ENCODE measurements around the gene ELP4.

The ELP4 gene

DNA sequence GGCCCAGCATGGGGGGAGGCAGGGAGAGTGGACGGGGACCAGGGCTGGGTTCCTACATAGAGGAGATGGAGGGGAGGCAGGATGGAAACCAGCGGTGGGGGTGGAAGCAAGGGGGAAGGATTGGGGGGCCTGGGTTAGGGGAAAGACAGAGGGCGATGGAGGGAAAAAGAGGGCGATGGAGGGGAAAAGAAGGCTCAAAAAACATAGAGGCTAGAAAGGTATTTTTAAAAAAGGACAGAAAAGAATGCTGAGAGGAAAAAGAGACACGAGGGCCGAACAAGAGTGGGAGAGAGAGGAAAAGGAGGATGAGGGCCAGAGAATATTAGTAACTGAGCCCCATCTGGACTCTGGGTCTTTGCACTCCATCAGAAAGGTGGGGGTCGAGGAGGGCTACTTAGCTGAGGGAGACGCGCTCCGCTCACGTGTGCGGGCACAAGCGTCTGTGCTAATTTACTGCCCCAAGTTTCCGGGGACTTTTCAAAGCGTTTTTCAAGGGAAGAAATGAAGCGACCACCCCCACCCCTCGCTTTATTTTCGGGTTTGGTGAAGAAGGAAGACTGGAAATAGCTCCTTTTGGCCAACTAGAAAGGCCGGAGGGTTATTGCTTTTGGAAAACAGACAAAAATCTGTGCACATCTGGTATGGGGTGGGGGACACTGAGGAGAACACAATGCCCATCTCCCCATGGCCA is 287.1 kb downstream of the ELP4 start:
- DNase-seq: no peak
- Mint-ChIP-seq H3K27ac (no peak overlapping the region), H3K27me3 (peaks cover 80% of the 10 kb centered on the region), H3K4me1 (peaks cover 7% of the 10 kb centered on the region), H3K36me3 (peaks cover 8% of the 10 kb centered on the region), H3K9me3 (no peaks in the 10 kb centered on the region), H3K4me3 (no peak overlapping the region)
- CTCF ChIA-PET: interaction anchor here (0.7 kb wide), 1 partner anchor 10 kb away, joined by 3 read pairs; no protein-coding TSS in a partner anchor

DNA sequence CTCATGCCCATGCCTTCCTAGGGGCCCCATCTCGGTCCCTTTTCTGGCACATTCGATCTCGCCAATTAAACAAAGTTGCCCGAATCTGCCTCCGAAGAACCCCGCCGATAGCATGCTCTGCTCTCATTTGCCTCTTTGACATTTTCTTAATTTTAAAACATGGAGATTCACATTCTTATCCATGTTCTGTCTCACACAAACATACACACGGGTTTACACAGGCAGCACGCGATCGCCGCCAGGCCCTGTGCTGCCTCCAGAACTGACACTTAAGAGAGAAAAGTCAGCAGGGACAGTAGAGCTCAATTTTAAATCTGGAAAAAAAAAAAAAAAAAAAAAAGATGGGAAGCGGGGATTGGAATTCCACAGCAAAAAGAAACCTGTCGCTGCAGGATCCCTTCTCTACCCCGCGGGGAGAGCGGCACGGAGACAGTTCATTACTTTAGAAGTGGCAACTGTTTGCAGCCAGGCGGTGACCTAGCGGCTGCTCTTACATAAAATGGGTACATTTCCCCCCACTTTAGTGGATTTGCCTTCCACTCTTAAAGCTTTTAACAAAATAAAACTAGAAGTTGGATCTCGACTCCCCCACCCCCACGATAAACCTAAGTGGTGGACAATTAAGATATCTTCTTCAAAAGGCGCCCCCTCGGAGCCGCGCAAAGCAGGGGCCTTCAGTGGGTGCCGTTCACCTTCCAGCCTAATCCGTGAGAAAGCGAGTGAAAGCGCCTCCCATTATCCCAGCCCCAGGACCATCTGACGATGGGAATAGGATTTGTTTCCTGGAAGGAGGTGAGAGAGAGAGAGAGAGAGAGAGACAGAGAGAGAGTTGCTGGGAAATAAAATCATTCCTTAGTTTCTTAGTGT is 287.9 kb downstream of the ELP4 start:
- peaks cover 10% of the 10 kb centered on the region for H3K36me3 Mint-ChIP-seq
- H3K27ac Mint-ChIP-seq: no peak overlapping the region
- no peak for DNase-seq
- peaks cover 7% of the 10 kb centered on the region for H3K4me1 Mint-ChIP-seq
- H3K27me3 Mint-ChIP-seq: peaks cover 84% of the 10 kb centered on the region
- no peaks in the 10 kb centered on the region for H3K9me3 Mint-ChIP-seq
- peak overlapping the region; percentile 21 for H3K4me3 Mint-ChIP-seq
- CTCF ChIA-PET: interaction anchor here (0.7 kb wide), 1 partner anchor 10 kb away, joined by 3 read pairs; no protein-coding TSS in a partner anchor

DNA sequence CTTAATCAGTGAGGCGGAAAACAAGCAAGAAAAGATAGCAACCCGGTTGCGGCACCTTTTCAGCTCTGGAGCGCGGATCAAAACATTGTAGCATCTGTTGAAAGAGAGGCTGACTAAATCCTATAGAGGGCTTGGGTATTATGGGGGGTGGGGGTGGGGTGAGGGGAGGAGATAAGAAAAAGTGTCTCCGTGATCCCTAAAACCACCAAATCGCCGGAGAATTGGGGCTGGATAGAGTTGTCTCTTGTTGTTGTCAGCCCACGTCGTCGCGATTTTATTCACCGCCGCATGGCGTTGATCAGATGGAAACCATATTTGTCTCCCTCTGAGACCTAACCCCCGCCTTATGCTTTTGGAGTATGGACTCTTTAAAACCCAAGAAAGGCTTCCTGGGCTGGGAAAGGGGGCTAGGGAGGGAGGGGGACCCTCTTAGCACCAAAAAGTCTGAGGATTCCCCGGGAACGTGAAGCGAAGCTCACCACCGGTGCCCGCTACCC is 288.5 kb downstream of the ELP4 start:
- Mint-ChIP-seq H3K27me3 (peaks cover 91% of the 10 kb centered on the region), H3K4me3 (peak overlapping the region; percentile 21), H3K27ac (no peak overlapping the region), H3K9me3 (no peaks in the 10 kb centered on the region), H3K4me1 (peaks cover 7% of the 10 kb centered on the region), H3K36me3 (peaks cover 14% of the 10 kb centered on the region)
- CTCF ChIA-PET: interaction anchor here (0.9 kb wide), 1 partner anchor 157 kb away, joined by 3 read pairs; no protein-coding TSS in a partner anchor
- no peak for DNase-seq

DNA sequence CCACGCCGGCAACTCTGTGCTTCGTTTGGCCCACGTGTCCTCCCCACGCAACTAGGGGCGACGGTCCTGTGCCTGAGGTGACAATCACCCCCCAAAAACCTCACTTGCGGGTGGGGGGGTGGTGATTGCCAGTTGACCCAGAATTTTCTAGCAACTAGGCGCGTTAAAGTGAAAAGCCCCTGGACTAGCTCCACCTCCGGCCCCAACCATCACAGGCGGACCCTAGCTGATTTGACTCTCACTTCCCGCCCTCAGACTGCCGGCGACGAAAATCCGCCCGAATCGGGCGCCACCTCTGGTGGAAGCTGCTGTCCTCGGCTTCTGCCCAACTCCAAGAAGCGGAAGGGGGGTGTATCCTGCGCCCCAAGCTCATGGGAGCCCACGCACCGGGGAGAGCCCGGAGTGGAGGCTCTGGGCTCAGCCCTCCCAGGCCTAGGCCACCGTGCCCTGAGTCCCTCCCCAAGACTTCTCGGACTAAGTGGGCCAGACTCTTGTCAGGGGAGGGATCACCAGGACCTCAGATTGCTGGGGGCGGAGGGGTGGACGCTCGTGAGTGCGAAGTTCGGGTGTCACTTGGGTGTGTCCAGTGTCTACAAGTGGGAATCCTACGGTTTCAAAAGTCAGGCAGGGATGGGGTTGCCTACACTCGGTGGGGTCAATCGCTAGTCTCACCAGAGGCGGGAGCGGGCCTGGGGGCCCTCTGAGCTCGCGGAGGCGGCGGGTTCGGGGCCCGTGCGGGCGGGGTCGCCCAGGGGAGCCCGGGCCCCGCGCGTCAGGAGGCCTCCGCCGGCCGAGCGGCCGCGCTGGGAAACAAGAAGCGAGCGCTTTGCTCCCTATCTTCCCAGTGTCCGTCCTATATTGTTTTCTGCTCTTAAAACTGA is 289.2 kb downstream of the ELP4 start:
- peaks cover 91% of the 10 kb centered on the region for H3K27me3 Mint-ChIP-seq
- DNase-seq: no peak
- peak overlapping the region; percentile 52 for H3K27ac Mint-ChIP-seq
- no peak overlapping the region for H3K4me3 Mint-ChIP-seq
- H3K9me3 Mint-ChIP-seq: no peaks in the 10 kb centered on the region
- H3K36me3 Mint-ChIP-seq: peaks cover 20% of the 10 kb centered on the region
- H3K4me1 Mint-ChIP-seq: peaks cover 14% of the 10 kb centered on the region
- CTCF ChIA-PET: interaction anchor here (0.7 to 0.9 kb wide), 2 partner anchors 9 to 158 kb away, joined by 3 read pairs; no protein-coding TSS in a partner anchor

DNA sequence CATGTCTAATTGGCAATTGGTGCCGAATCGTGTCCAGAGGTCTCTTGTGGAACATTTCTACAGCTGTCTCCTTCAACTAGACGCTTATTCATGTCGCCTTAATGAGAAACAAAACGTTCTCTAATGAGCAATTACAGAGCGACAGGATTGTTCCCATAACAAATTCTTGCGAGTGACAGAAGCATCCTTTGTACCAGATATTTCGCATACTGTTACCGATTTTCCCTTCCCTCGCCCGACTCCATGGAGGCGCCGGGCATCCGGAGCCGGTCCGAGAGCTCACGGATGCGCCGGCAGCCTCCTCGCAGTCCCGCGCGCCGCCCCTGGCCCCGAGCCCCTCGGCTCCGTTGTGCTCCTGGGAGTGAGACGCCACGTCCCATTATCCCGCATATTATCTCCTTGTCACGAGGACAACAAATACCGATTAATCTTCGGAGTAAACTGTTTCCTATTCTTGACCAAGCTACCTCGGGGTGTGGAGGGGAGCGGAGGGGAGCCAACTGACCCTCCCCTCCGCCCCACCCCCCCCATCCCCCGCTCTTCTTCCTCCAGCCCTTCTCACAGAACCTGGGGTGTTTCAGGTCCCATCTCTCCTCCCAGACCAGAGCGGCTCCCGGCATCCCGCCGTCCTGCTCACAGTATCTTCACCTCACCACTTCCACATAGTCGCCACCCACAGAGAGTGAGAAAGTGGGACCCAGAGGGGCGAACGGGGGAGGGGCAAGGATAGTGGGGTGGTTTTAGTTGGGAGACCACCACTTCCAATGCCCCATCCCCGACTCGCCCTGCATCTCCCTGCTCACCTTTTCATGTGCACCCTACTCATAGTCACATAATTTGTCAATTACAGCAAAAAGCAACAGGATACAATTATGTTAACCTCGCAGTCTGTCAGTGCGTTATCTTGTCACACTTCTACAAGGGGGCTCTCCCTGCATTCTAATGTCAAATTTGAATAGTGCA is 290.1 kb downstream of the ELP4 start:
- H3K27ac Mint-ChIP-seq: peak overlapping the region; percentile 6
- no peaks in the 10 kb centered on the region for H3K9me3 Mint-ChIP-seq
- CTCF ChIA-PET: interaction anchor here (0.7 kb wide), 1 partner anchor 8 kb away, joined by 3 read pairs; no protein-coding TSS in a partner anchor
- H3K27me3 Mint-ChIP-seq: peaks cover 91% of the 10 kb centered on the region
- peaks cover 23% of the 10 kb centered on the region for H3K4me1 Mint-ChIP-seq
- H3K36me3 Mint-ChIP-seq: peaks cover 24% of the 10 kb centered on the region
- no peak for DNase-seq
- no peak overlapping the region for H3K4me3 Mint-ChIP-seq

DNA sequence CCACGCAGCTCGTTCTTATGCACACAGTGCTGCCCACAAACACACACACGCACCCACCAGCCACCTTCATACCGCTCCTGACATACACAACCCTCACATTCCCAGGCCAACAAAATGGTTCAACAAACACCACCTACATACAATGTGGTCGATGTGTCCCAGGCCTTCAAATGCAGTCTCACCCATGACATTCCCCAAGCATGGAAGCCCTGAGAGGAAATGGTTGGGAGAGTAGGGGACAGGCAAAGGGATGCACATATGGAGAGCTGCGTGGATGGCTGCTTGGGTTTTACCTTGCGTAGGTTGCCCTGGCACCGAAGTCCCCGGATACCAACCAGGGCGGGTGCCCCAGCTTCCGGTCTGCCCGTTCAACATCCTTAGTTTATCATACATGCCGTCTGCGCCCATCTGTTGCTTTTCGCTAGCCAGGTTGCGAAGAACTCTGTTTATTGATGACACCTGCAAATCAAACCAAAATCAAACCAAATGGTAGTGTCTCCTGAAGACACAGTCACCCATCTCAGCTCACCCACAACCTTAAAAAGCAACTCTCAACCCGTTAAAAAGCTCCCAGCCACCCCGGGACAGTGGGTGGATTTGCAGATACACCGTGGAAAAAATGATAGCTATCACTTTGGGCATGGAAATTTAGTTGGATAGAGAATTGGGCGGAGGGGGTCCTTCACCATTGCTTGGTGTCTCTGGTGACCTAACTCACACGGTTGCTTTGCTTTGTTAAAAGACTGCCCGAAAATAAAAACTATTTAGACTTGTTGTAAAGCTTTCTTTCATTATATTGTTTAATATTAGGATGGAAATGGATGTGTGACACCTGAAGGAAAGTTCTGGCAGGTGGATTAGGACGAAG is 291.1 kb downstream of the ELP4 start:
- peak overlapping the region; percentile 6 for H3K27ac Mint-ChIP-seq
- no peak for DNase-seq
- H3K4me3 Mint-ChIP-seq: no peak overlapping the region
- H3K9me3 Mint-ChIP-seq: no peaks in the 10 kb centered on the region
- peaks cover 24% of the 10 kb centered on the region for H3K4me1 Mint-ChIP-seq
- H3K27me3 Mint-ChIP-seq: peaks cover 97% of the 10 kb centered on the region
- CTCF ChIA-PET: no interaction called here
- H3K36me3 Mint-ChIP-seq: peaks cover 24% of the 10 kb centered on the region

DNA sequence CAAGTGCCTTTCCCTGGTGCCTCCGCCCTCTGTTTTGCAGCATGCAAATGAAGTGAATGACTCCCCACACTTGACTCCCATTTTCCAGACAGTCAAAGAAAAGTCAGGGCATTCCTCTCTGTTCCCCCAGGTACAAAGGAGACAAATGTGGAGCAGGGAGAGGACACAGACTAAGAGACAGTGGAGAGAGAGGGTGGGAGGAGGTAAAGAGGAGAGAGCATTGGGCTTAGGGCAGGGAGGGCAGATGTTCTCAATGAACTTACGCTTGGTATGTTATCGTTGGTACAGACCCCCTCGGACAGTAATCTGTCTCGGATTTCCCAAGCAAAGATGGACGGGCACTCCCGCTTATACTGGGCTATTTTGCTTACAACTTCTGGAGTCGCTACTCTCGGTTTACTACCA is 291.7 kb downstream of the ELP4 start:
- peak overlapping the region; percentile 13 for H3K27ac Mint-ChIP-seq
- no peaks in the 10 kb centered on the region for H3K9me3 Mint-ChIP-seq
- peaks cover 24% of the 10 kb centered on the region for H3K4me1 Mint-ChIP-seq
- CTCF ChIA-PET: no interaction called here
- no peak overlapping the region for H3K4me3 Mint-ChIP-seq
- peaks cover 97% of the 10 kb centered on the region for H3K27me3 Mint-ChIP-seq
- peaks cover 24% of the 10 kb centered on the region for H3K36me3 Mint-ChIP-seq
- no peak for DNase-seq

DNA sequence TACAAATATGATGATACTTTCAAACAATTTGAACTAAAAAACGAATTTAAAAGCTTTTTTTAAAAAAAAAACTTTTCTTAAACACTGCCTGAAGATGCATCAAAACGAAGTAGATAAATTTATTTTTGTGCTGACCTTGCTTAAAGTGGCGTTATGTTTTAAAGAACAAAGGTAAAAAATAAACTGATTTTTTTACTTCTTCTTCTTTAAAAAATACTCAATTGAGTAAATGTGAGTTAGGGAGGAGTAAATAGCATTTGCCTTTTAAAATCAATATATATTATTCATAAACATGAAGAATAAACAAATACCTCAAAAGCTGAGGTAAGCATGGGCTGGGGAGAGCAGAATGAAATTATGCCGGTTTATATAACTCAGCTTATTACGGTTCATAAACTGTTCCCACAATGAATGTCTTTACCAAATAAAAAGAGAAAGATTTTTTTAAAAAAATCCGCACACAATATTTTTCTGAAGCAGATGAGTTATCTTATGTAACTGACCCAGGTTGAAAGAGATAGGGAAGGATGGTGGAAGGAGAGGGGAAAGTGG is 292.5 kb downstream of the ELP4 start:
- H3K9me3 Mint-ChIP-seq: no peaks in the 10 kb centered on the region
- CTCF ChIA-PET: no interaction called here
- peaks cover 97% of the 10 kb centered on the region for H3K27me3 Mint-ChIP-seq
- no peak for DNase-seq
- peaks cover 24% of the 10 kb centered on the region for H3K4me1 Mint-ChIP-seq
- peaks cover 24% of the 10 kb centered on the region for H3K36me3 Mint-ChIP-seq
- H3K27ac Mint-ChIP-seq: no peak overlapping the region
- no peak overlapping the region for H3K4me3 Mint-ChIP-seq

DNA sequence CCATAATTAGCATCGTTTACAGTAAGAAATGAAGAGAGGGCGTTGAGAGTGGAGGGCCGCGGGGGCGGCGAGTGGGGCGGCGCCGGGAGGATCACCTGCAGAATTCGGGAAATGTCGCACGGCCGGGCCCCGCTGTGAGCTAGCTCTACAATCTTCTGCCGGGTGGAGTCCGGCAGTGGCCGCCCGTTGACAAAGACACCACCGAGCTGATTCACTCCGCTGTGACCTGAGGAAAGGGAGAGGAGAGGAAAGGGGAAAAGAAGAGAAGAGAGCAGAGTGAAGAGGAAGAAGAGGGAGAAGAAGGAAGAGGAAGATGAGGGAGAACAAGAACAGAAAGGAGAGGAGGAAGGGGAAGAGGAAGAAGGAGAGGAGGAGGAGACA is 293.0 kb downstream of the ELP4 start:
- no peak for DNase-seq
- no peaks in the 10 kb centered on the region for H3K9me3 Mint-ChIP-seq
- CTCF ChIA-PET: no interaction called here
- peak overlapping the region; percentile 28 for H3K27ac Mint-ChIP-seq
- no peak overlapping the region for H3K4me3 Mint-ChIP-seq
- H3K4me1 Mint-ChIP-seq: peaks cover 23% of the 10 kb centered on the region
- H3K36me3 Mint-ChIP-seq: peaks cover 22% of the 10 kb centered on the region
- H3K27me3 Mint-ChIP-seq: peaks cover 97% of the 10 kb centered on the region

DNA sequence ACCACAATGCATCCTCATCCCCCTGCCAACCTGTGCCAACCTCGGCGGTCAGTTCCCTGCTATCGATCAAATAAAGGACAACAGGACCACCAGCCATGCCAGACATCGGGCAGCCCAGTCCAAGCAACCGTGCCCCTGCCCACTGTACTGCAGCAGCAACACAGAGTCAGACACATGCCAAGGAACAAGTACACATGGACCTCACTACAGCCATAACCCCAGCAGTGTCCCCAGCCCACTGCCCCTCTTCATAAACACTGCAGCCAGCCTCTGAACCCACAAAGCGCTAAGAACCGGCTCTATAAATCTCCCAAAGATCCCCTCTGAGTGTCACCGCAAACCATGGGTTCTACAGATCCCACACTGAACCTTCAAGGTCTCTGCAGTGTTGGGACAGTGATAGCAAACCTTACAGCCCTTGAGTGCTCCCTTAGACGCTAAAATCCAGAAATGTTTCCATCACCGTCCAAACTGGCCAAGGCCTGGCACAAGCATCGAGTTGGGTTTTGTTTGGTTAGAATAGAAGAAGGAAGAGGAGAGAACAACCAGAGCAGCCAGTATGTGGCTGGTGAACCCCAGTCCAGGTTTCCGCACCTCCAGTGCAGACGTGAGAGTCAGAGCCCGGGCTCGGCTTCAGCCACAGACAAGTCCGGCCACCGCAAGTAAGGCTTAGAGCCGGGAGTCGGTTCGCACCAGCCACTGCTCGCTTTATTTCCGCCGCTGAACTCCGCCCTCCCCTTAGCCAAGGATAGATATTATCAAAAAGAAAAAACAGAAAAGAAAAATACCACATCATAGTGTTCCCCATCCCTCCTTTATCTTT is 293.6 kb downstream of the ELP4 start:
- Mint-ChIP-seq H3K9me3 (no peaks in the 10 kb centered on the region), H3K4me3 (peak overlapping the region; percentile 15), H3K36me3 (peaks cover 20% of the 10 kb centered on the region), H3K27me3 (peaks cover 97% of the 10 kb centered on the region), H3K4me1 (peaks cover 19% of the 10 kb centered on the region), H3K27ac (peak overlapping the region; percentile 72)
- no peak for DNase-seq
- CTCF ChIA-PET: no interaction called here

DNA sequence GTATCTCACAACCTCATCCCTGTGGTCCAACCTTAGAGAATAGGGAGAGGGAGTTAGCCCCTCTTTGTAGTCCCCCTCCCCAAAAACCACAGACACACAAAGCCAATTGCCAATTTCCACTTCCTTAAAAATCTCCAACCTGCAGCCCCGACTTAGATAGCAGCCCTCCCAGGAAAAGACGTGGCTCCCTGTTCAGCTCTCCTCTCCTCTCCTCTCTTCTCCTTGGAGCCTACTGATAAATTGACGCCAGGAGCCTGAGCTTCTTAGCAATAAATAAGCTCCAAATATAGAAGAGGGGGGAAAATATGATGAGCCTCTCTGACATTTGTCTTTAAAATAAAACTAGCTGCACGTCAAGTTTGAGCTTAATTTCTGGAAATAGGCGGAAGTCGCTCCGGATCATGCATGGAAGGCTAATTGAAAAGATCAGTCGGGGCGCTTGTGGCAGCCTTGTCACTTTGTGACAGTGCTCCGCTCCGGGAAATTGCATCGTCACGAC is 294.3 kb downstream of the ELP4 start:
- CTCF ChIA-PET: no interaction called here
- Mint-ChIP-seq H3K27ac (peak overlapping the region; percentile 72), H3K4me3 (peak overlapping the region; percentile 15), H3K4me1 (peaks cover 19% of the 10 kb centered on the region), H3K9me3 (no peaks in the 10 kb centered on the region), H3K27me3 (peaks cover 97% of the 10 kb centered on the region), H3K36me3 (peaks cover 20% of the 10 kb centered on the region)
- no peak for DNase-seq

Data from activated naive CD4-positive, alpha-beta T cell treated with anti-CD3 and anti-CD28 coated beads, Interleukin-2, amount 10 ng/mL, durations not matched to agents 7 days and 5 days (primary cell).